Adipocyte (in vitro differentiated cells): Measurements from ENCODE around the gene PPM1B.
"Not testable (repeated sequence)": the region's sequence is repeated elsewhere in the genome, so short reads cannot be mapped to it uniquely, and the experiment has no call there.

Experiments used
- DNase-seq: peaks from one replicate; pipeline ENCODE4 v3.0.0-alpha.2; 2015; ENCODE audit warnings: low read depth
- H3K27me3 ChIP-seq: replicated peaks from 2 replicates; pipeline ENCODE4 v1.7.0; 2013; ENCODE audit warnings: mild to moderate bottlenecking, low read length, moderate library complexity; ENCODE audit not compliant: control insufficient read depth, insufficient read depth
- H3K36me3 ChIP-seq: 2 replicates; pipeline ENCODE4 v1.7.0; 2013; ENCODE audit warnings: low read length, mild to moderate bottlenecking, moderate library complexity; ENCODE audit not compliant: control insufficient read depth, insufficient read depth, severe bottlenecking
- H3K4me1 ChIP-seq: 2 replicates; pipeline ENCODE4 v1.7.0; 2013; ENCODE audit warnings: mild to moderate bottlenecking, low read length, moderate library complexity; ENCODE audit not compliant: control insufficient read depth, insufficient read depth
- H3K4me3 ChIP-seq: 2 replicates; pipeline ENCODE4 v1.7.0; 2013; ENCODE audit warnings: mild to moderate bottlenecking, low read length, moderate library complexity
- H3K9ac ChIP-seq: 2 replicates; pipeline ENCODE4 v1.7.0; 2013; ENCODE audit warnings: mild to moderate bottlenecking, low read length, moderate library complexity
- H3K9me3 ChIP-seq: 2 replicates; pipeline ENCODE4 v1.7.0; 2013; ENCODE audit warnings: mild to moderate bottlenecking, low read length, moderate library complexity; ENCODE audit not compliant: control insufficient read depth

PPM1B gene

DNA sequence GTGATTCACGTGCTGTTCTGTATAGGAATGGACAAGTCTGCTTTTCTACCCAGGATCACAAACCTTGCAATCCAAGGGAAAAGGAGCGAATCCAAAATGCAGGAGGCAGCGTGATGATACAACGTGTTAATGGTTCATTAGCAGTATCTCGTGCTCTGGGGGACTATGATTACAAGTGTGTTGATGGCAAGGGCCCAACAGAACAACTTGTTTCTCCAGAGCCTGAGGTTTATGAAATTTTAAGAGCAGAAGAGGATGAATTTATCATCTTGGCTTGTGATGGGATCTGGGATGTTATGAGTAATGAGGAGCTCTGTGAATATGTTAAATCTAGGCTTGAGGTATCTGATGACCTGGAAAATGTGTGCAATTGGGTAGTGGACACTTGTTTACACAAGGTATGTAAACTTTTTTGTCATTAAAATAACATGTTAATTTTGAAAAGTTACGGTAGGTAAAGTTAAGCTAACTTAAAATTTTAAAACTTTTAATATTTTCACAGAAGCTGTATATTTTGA is 33.0 kb downstream of the PPM1B start:
- Histone ChIP-seq H3K36me3 (peaks cover 8% of the 10 kb centered on the region), H3K27me3 (no peaks in the 10 kb centered on the region), H3K4me1 (peaks cover 29% of the 10 kb centered on the region), H3K9me3 (no peaks in the 10 kb centered on the region), H3K9ac (no peak overlapping the region), H3K4me3 (no peak overlapping the region)
- no peak for DNase-seq

DNA sequence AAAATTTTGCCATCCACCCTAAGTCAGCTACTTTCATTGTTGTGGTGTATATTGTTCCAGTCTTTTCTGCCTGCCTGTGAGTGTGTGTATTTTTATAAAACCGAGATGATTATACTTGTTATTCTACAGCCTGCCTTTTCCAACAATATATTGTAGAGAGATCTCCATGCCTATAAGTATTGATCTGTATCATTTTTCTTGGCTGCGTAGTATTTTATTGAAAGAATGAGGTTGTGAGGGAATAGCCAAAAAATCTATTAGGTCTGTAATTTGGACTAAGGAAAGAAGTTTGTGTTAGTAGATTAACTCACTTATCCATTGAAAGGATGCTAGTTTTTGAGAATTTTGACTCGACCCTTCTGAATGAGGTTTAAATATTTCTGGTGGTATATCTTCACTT is 34.9 kb downstream of the PPM1B start:
- DNase-seq = no peak
- H3K4me3 ChIP-seq = no peak overlapping the region
- no peak overlapping the region for H3K9ac ChIP-seq
- no peaks in the 10 kb centered on the region for H3K27me3 ChIP-seq
- no peaks in the 10 kb centered on the region for H3K9me3 ChIP-seq
- H3K36me3 ChIP-seq = peaks cover 8% of the 10 kb centered on the region
- H3K4me1 ChIP-seq = peaks cover 29% of the 10 kb centered on the region

DNA sequence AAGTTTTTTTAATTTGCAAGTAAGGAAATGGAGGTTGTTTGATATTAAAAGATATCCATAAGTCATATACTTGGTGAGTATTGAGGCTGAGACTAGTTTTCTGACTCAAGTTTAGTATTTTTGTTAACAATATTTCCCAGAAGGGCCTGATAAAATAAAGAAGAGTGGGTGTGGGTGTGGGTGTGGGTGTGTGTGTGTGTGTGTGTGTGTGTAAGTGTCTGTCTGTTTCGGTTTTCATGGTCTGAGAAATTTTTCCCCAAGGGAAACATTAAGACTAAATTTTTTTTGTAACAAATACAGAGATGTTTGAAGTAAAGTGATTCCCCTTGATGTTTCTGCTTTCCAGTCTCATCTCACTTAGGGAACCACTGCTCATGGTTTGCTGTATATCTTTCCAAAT is 36.5 kb downstream of the PPM1B start:
- DNase-seq = no peak
- H3K9ac ChIP-seq = no peak overlapping the region
- H3K9me3 ChIP-seq = no peaks in the 10 kb centered on the region
- H3K27me3 ChIP-seq = no peaks in the 10 kb centered on the region
- no peak overlapping the region for H3K4me3 ChIP-seq
- peaks cover 15% of the 10 kb centered on the region for H3K36me3 ChIP-seq
- H3K4me1 ChIP-seq = peaks cover 29% of the 10 kb centered on the region

DNA sequence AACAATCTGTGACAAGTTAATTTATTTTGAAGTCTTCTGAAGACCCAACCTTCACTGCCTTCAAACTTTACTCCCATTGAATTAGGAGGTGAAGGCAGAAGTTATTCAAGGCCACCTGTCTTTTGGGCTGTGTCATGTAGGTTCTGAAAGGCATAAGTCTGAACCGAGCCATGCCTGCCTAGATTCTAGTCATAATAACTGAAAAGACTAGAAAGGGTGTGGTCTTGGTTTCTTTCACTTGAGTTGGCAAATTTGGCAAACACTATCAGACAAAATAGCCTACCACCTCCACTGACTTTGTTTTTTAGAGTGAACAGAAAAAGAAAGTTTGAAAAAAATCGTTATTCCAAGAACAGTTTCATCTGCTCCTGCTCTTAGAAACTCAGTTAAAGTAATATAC is 38.4 kb downstream of the PPM1B start:
- Histone ChIP-seq H3K9me3 (no peaks in the 10 kb centered on the region), H3K36me3 (peaks cover 25% of the 10 kb centered on the region), H3K27me3 (no peaks in the 10 kb centered on the region), H3K9ac (no peak overlapping the region), H3K4me3 (no peak overlapping the region), H3K4me1 (peaks cover 22% of the 10 kb centered on the region)
- no peak for DNase-seq

DNA sequence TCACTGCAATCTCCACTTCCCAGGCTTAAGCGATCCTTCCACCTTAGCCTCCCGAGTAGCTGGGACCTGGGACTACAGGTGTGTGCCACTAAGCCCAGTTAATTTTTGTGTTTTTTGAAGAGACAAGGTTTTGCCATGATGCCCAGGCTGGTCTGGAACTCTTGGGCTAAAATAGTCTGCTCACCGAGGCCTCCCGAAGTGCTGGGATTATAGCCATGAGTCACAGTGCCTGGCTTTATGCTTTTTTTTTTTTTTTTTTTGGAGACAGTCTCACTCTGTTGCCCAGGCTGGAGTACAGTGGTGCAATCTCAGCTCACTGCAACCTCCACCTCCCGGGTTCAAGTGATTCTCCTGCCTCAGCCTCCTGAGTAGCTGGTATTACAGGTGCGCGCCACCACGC is 39.0 kb downstream of the PPM1B start:
- Histone ChIP-seq H3K36me3 (peaks cover 30% of the 10 kb centered on the region), H3K4me1 (peaks cover 16% of the 10 kb centered on the region)
- H3K27me3 ChIP-seq, DNase-seq, H3K4me3 ChIP-seq, H3K9me3 ChIP-seq, H3K9ac ChIP-seq: not testable (repeated sequence)

DNA sequence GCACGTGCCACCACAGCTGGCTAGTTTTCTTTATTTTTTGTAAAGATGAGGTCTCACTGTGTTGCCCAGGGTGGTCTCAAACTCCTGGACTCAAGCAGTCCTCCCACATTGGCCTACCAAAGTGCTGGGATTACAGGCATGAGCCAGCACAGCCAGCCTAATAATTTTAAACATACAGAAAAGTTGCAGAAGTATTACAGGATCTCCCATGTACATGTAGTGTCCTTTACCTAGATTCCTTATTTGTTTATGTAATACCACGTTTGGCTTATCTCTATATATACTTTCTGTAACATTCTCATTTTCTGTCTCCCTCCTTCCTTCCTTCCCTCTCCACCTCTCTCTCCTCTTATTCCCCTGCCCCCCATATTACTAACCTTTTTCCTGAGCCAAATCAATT is 41.7 kb downstream of the PPM1B start:
- no peaks in the 10 kb centered on the region for H3K9me3 ChIP-seq
- H3K4me3 ChIP-seq = no peak overlapping the region

DNA sequence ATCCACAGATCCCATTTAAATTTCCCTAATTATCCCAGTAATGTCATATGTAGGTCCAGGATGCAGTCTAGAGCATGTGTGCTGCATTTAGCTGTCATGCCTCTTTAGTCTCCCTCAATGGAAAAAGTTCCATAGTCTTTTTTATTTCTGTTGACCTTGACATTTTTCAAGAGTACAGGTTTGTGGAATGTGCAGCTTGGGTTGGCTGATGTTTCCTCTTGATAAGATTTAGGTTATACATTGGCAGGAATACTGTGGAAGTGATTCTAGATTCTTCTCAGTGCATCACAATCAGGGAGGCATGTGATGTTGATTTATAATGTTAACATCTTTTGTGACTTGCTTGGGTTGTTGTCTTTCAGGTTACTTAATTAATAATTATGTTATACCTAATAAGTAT is 42.5 kb downstream of the PPM1B start:
- H3K4me1 ChIP-seq = no peaks in the 10 kb centered on the region
- no peak overlapping the region for H3K9ac ChIP-seq
- no peaks in the 10 kb centered on the region for H3K27me3 ChIP-seq
- DNase-seq = no peak
- H3K4me3 ChIP-seq = no peak overlapping the region
- H3K9me3 ChIP-seq = no peaks in the 10 kb centered on the region
- peaks cover 30% of the 10 kb centered on the region for H3K36me3 ChIP-seq

More for the DNA sequence above, 41.7 kb downstream of the PPM1B start:
- no peak for DNase-seq
- Histone ChIP-seq H3K9ac (no peak overlapping the region), H3K36me3 (peaks cover 30% of the 10 kb centered on the region), H3K27me3 (no peaks in the 10 kb centered on the region), H3K4me1 (peaks cover 5% of the 10 kb centered on the region)

DNA sequence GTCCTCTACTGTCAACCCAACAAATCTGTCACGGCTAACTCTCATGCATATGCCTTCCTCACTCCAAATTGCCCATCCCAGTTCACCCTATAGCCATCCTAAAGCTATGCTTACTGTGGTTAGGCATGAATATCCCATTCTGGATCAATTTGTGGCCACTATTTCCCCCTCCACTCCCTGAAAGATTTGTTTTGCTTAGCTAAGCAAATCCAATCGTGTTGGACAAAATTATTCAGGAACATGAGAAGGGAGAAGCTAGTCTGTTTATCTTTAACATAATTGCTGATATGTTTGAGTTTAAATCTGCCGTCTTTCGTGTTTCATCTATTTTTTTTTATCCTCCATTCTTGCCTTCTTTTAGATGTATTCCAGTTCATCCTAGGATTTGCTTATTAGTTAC is 43.6 kb downstream of the PPM1B start:
- Histone ChIP-seq H3K4me3 (no peak overlapping the region), H3K27me3 (no peaks in the 10 kb centered on the region), H3K9me3 (no peaks in the 10 kb centered on the region), H3K36me3 (peaks cover 30% of the 10 kb centered on the region), H3K9ac (no peak overlapping the region), H3K4me1 (no peaks in the 10 kb centered on the region)
- DNase-seq = no peak

DNA sequence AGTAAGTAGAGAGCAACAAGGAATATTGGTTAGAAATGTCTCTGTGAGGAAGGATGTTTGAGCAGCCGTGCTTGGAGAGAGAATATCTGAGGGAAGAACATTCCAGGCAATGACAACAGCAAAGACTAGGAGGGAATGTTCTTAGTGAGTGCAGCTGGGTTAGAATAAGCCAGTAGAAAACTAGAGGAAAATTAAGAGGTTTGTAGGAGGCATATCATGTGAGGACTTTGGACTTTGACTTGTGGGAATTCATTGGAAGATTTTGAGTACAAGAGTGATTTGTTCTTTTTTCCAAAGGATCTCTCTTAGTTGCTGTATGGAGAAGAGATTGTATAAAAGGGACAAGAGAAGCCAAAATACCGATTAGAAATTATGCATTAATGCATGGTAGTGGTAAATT is 47.2 kb downstream of the PPM1B start:
- H3K36me3 ChIP-seq = peaks cover 46% of the 10 kb centered on the region
- peaks cover 5% of the 10 kb centered on the region for H3K4me1 ChIP-seq
- H3K27me3 ChIP-seq = no peaks in the 10 kb centered on the region
- H3K4me3 ChIP-seq = no peak overlapping the region
- H3K9me3 ChIP-seq = no peaks in the 10 kb centered on the region
- no peak overlapping the region for H3K9ac ChIP-seq
- no peak for DNase-seq

DNA sequence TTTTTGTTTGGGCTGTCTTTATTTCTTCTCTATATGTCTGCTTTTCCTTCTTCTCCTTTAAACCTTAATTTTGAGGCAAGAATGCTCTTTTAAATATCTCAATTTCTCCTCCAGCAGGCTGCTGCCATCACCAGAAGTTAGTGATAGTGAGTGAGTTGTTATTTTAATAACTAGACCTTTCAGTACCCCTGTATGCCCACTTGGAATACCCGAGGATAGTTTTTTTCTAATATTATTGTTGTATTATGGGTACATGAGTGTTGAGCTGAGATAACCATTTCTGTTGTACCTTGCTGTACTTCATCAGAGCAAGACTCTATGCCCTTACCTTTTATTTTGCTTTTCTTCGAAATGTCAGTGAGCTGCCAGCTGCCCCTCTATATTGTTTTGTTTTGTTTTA is 50.1 kb downstream of the PPM1B start:
- Histone ChIP-seq H3K9me3 (no peaks in the 10 kb centered on the region), H3K9ac (no peak overlapping the region), H3K36me3 (peaks cover 49% of the 10 kb centered on the region), H3K27me3 (no peaks in the 10 kb centered on the region), H3K4me1 (peaks cover 12% of the 10 kb centered on the region), H3K4me3 (no peak overlapping the region)
- DNase-seq = no peak

DNA sequence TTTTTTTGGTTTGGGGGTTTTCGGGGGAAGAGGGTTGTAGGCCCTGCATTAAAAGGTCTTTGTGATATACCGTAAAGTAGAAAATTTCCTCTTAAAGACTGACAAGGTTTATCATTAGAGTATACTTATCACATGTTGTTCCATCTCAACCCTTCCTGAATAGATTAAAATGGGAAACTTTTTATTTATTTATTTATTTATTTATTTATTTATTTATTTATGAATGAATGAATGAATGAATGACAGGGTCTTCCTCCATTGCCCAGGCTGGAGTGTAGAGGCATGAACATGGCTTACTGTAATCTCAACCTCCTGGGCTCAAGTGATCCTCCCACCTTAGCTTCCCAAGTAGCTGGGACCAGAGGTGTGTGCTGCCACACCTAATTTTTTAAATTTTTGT is 58.1 kb downstream of the PPM1B start:
- H3K9ac ChIP-seq = no peak overlapping the region
- no peaks in the 10 kb centered on the region for H3K9me3 ChIP-seq
- peaks cover 28% of the 10 kb centered on the region for H3K36me3 ChIP-seq
- DNase-seq = no peak
- H3K4me1 ChIP-seq = peaks cover 3% of the 10 kb centered on the region
- no peak overlapping the region for H3K4me3 ChIP-seq
- no peaks in the 10 kb centered on the region for H3K27me3 ChIP-seq

DNA sequence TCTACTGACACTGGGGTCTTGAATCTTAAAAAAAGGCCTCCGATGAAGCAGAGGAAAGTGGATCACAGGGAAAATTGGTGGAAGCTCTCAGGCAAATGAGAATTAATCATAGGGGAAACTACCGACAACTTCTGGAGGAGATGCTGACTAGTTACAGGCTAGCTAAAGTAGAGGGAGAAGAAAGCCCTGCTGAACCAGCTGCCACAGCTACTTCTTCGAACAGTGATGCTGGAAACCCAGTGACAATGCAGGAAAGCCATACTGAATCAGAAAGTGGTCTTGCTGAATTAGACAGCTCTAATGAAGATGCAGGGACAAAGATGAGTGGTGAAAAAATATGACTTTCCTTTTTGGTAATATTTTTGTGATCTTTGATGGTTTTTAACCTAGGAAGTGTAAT is 61.7 kb downstream of the PPM1B start:
- no peak overlapping the region for H3K4me3 ChIP-seq
- no peaks in the 10 kb centered on the region for H3K27me3 ChIP-seq
- H3K9ac ChIP-seq = no peak overlapping the region
- DNase-seq = no peak
- H3K4me1 ChIP-seq = peaks cover 21% of the 10 kb centered on the region
- H3K9me3 ChIP-seq = no peaks in the 10 kb centered on the region
- H3K36me3 ChIP-seq = peaks cover 12% of the 10 kb centered on the region
